SU-DHL-6 (cell line): ENCODE data around the gene EMC7.

ENCODE experiments used
- EZH2phosphoT487 ChIP-seq: fragments of 200-600 bp; sonication (generic), shearing (Covaris generic); conservative IDR thresholded peaks from 2 replicates; pipeline ENCODE4 v1.6.1; 2018; ENCODE audit warnings: mild to moderate bottlenecking, antibody characterized with exemption, low read length, moderate library complexity, mixed read lengths
- TF ChIP-seq, protein P1 (sequence below): fragments of 200-600 bp; sonication (generic); IDR thresholded peaks from one replicate; pipeline ENCODE4 v1.5.1; 2017; ENCODE audit warnings: antibody characterized with exemption, mild to moderate bottlenecking, low read length, moderate library complexity; ENCODE audit not compliant: insufficient read depth, poor library complexity, severe bottlenecking

DNA sequence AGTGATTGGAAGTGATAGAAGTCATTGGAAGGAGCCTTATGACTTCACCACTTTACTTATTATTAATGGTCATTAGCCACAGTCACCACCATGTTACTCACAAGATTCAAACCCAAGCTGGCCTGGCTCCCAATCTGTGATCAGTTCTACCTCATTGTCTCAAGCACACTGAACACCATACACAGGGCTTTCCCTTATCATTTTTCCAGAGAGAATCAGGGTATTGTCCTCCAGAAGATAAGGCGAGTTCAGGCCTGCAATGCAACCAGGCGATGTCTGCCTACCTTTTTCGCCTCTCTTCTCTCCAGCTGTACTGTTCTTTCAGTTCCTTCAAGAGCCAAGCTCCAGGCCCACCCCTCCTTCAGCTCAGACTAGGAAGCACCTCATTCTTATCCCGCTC lies 24.9 kb downstream of the EMC7 start:
- TF ChIP-seq, protein P1, sequence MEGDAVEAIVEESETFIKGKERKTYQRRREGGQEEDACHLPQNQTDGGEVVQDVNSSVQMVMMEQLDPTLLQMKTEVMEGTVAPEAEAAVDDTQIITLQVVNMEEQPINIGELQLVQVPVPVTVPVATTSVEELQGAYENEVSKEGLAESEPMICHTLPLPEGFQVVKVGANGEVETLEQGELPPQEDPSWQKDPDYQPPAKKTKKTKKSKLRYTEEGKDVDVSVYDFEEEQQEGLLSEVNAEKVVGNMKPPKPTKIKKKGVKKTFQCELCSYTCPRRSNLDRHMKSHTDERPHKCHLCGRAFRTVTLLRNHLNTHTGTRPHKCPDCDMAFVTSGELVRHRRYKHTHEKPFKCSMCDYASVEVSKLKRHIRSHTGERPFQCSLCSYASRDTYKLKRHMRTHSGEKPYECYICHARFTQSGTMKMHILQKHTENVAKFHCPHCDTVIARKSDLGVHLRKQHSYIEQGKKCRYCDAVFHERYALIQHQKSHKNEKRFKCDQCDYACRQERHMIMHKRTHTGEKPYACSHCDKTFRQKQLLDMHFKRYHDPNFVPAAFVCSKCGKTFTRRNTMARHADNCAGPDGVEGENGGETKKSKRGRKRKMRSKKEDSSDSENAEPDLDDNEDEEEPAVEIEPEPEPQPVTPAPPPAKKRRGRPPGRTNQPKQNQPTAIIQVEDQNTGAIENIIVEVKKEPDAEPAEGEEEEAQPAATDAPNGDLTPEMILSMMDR: no peak
- TF ChIP-seq EZH2phosphoT487: no peak
